A549 (cell line): ENCODE measurements around the gene TMEM179B. TPM values are rescaled to one million over a fixed set of nuclear protein-coding genes. Genes with fewer than 3 reads are reported as not detected.

Experiments
- ATAC-seq, 2 experiments: fragments of 200-7000 bp in 1 of 2; fragments of >200 bp in 1 of 2; cut with Nextera tagmentation in 1 of 2; cut with Tn5 transposase in 1 of 2; 3 replicates each; pipeline versions ENCODE4 v1.8.0 to v1.9.1; 2018 to 2020; ENCODE audit warnings: mild to moderate bottlenecking in 1 of 2, moderate library complexity in 1 of 2
- CTCF ChIA-PET: fragments of 300-600 bp; sonication (Branson Sonifier 250); formaldehyde crosslinking; extraction: SDS; loops from one replicate; lab custom pipeline; 2021; ENCODE audit warnings: antibody characterized with exemption, inconsistent platforms; lab: Yijun Ruan, JAX
- POLR2A ChIA-PET: fragments of 350-600 bp; formaldehyde crosslinking; extraction: SDS; loops from one replicate; lab custom pipeline; 2021; ENCODE audit warnings: antibody characterized with exemption, inconsistent platforms; lab: Yijun Ruan, JAX
- DNase-seq, 2 experiments: peaks; one replicate each; pipeline versions ENCODE4 v3.0.0 to v3.0.0-alpha.2; 2011 to 2016; ENCODE audit warnings: low read depth in 1 of 2, low spot score in 1 of 2
- FAIRE-seq: peaks from 2 replicates; lab custom pipeline; 2011; peaks lifted over from hg19 to GRCh38; lab: Jason Lieb, UNC
- H3K27ac ChIP-seq, 2 experiments: fragments of >200 bp; sonication (Bioruptor Twin); formaldehyde crosslinking; 3 replicates each; pipeline ENCODE4 v1.5.1; 2016 to 2017
- H3K4me1 ChIP-seq: fragments of >200 bp; sonication (Bioruptor Twin); formaldehyde crosslinking; 3 replicates; pipeline ENCODE4 v1.6.1; 2016
- H3K4me2 ChIP-seq: fragments of >200 bp; sonication (Bioruptor Twin); formaldehyde crosslinking; 3 replicates; pipeline ENCODE4 v1.6.1; 2016
- H3K4me3 ChIP-seq: fragments of >200 bp; sonication (Bioruptor Twin); formaldehyde crosslinking; 3 replicates; pipeline ENCODE4 v1.5.1; 2016
- H3K9me3 ChIP-seq: fragments of >200 bp; sonication (Bioruptor Twin); formaldehyde crosslinking; 3 replicates; pipeline ENCODE4 v1.6.1; 2016
- BHLHE40 ChIP-seq: IDR thresholded peaks from 2 replicates; pipeline ENCODE4 v1.6.1; 2012; ENCODE audit warnings: low read depth, low read length, inconsistent platforms
- CBX2 ChIP-seq: fragments of 200-600 bp; sonication (generic); IDR thresholded peaks from 2 replicates; pipeline ENCODE4 v1.6.1; 2016; ENCODE audit warnings: low read depth, mild to moderate bottlenecking, borderline replicate concordance
- CHD2 ChIP-seq: fragments of 150-350 bp; IDR thresholded peaks from 2 replicates; pipeline ENCODE4 v1.6.1; 2014; ENCODE audit warnings: low read length; ENCODE audit not compliant: partially characterized antibody
- CHD4 ChIP-seq: fragments of 200-600 bp; sonication (generic); IDR thresholded peaks from 2 replicates; pipeline ENCODE4 v1.6.1; 2016; ENCODE audit warnings: antibody characterized with exemption, mild to moderate bottlenecking, borderline replicate concordance
- E2F6 ChIP-seq: IDR thresholded peaks from 2 replicates; pipeline ENCODE4 v1.6.1; 2012; ENCODE audit warnings: low read depth, borderline replicate concordance
- EHF ChIP-seq: fragments of 250-450 bp; sonication (Bioruptor Pico); IDR thresholded peaks from 2 replicates; pipeline ENCODE4 v1.5.0; 2020; ENCODE audit warnings: mild to moderate bottlenecking
- GATA3 ChIP-seq: IDR thresholded peaks from 2 replicates; pipeline ENCODE4 v1.6.1; 2012; ENCODE audit warnings: borderline replicate concordance
- HDAC2 ChIP-seq: fragments of 200-600 bp; sonication (generic); IDR thresholded peaks from 2 replicates; pipeline ENCODE4 v1.6.1; 2016
- JUN ChIP-seq, 2 experiments: fragments of >200 bp; sonication (Bioruptor Twin); formaldehyde crosslinking; IDR thresholded peaks; 2 replicates in 1 of 2; 3 replicates in 1 of 2; pipeline ENCODE4 v1.6.1; 2016 to 2017
- KDM1A ChIP-seq: fragments of 200-600 bp; sonication (generic); IDR thresholded peaks from 2 replicates; pipeline ENCODE4 v1.6.1; 2016; ENCODE audit warnings: low read depth, mild to moderate bottlenecking
- MAZ ChIP-seq: fragments of 150-350 bp; IDR thresholded peaks from 2 replicates; pipeline ENCODE4 v1.6.1; 2014; ENCODE audit warnings: antibody characterized with exemption, low read depth, low read length, borderline replicate concordance
- NPAS2 ChIP-seq: fragments of 250-450 bp; sonication (Bioruptor Pico); IDR thresholded peaks from 2 replicates; pipeline ENCODE4 v1.8.0; 2022; ENCODE audit warnings: mild to moderate bottlenecking, moderate library complexity, borderline replicate concordance
- PHF8 ChIP-seq: fragments of 200-600 bp; sonication (generic); IDR thresholded peaks from 2 replicates; pipeline ENCODE4 v1.6.1; 2016; ENCODE audit warnings: low read depth, mild to moderate bottlenecking, antibody characterized with exemption, moderate library complexity, borderline replicate concordance
- POLR2A ChIP-seq: IDR thresholded peaks from 2 replicates; pipeline ENCODE4 v1.6.1; 2012; ENCODE audit warnings: mild to moderate bottlenecking, low read length
- RAD21 ChIP-seq, 2 experiments: fragments of >200 bp in 1 of 2; sonication (Bioruptor Twin) in 1 of 2; formaldehyde crosslinking in 1 of 2; IDR thresholded peaks in 1 of 2; conservative IDR thresholded peaks in 1 of 2; 2 replicates in 1 of 2; 3 replicates in 1 of 2; pipeline ENCODE4 v1.6.1; 2012 to 2018; ENCODE audit warnings: inconsistent platforms in 1 of 2
- RCOR1 ChIP-seq: fragments of 150-350 bp; IDR thresholded peaks from 2 replicates; pipeline ENCODE4 v1.6.1; 2014; ENCODE audit warnings: antibody characterized with exemption, low read length, low read depth
- RFX5 ChIP-seq: fragments of 450-650 bp; IDR thresholded peaks from 2 replicates; pipeline ENCODE4 v1.7.1; 2014; ENCODE audit warnings: antibody characterized with exemption, mild to moderate bottlenecking, moderate library complexity
- SMC3 ChIP-seq: fragments of >200 bp; sonication (Bioruptor Twin); formaldehyde crosslinking; IDR thresholded peaks from 3 replicates; pipeline ENCODE4 v1.6.1; 2018; ENCODE audit warnings: inconsistent platforms
- TP53 ChIP-seq: fragments of 250-450 bp; sonication (Bioruptor Pico); IDR thresholded peaks from 2 replicates; pipeline ENCODE4 v1.5.0; 2021; ENCODE audit warnings: mild to moderate bottlenecking, moderate library complexity
- USF2 ChIP-seq: fragments of 450-650 bp; IDR thresholded peaks from 2 replicates; pipeline ENCODE4 v1.6.1; 2014; ENCODE audit warnings: antibody characterized with exemption
- ZFP36 ChIP-seq: fragments of 450-650 bp; IDR thresholded peaks from 2 replicates; pipeline ENCODE4 v1.6.1; 2014; ENCODE audit warnings: borderline replicate concordance; ENCODE audit not compliant: partially characterized antibody
- ZSCAN20 ChIP-seq: fragments of 250-450 bp; sonication (Bioruptor Pico); IDR thresholded peaks from 2 replicates; pipeline ENCODE4 v1.8.0; 2022; ENCODE audit warnings: mild to moderate bottlenecking, moderate library complexity
- WGBS: methylation state at CpG from one replicate; pipeline ENCODE4 v1.1.6; 2017; ENCODE audit errors: missing lambda C conversion rate; 5-methylcytosine and 5-hydroxymethylcytosine counted together
- polyA plus RNA-seq, 4 experiments: library from polyadenylated mRNA; depleted of rRNA in 3 of 4; stranded (reverse); fragments of >200 nt; fragmentation: RNase III in 1 of 4; extraction: RNeasy Plus Mini Kit Qiagen cat#74134 plus additional on column Dnase treatment in 1 of 4; gene quantifications; 2 replicates in 3 of 4; 3 replicates in 1 of 4; pipeline ENCODE4 v1.2.3, GENCODE V29; 2011 to 2017
- TF ChIP-seq, protein P1 (sequence below): fragments of >200 bp; sonication (Bioruptor Twin); formaldehyde crosslinking; IDR thresholded peaks from 3 replicates; pipeline ENCODE4 v1.6.1; 2016
- TF ChIP-seq, protein P2 (sequence below): fragments of 200-600 bp; sonication (generic); IDR thresholded peaks from 2 replicates; pipeline ENCODE4 v1.6.1; 2016; ENCODE audit warnings: antibody characterized with exemption, mild to moderate bottlenecking, moderate library complexity
- TF ChIP-seq, protein P3 (sequence below): fragments of 150-350 bp; IDR thresholded peaks from 2 replicates; pipeline ENCODE4 v1.6.1; 2014; ENCODE audit warnings: low read depth, mild to moderate bottlenecking, low read length
- TF ChIP-seq, protein P4 (sequence below): IDR thresholded peaks from 2 replicates; pipeline ENCODE4 v1.6.1; 2012

The TMEM179B gene
- polyA plus RNA-seq, 2 of the 4 experiments (the other 2 are of a cell fraction) = 62.8 to 64.7 TPM

DNA sequence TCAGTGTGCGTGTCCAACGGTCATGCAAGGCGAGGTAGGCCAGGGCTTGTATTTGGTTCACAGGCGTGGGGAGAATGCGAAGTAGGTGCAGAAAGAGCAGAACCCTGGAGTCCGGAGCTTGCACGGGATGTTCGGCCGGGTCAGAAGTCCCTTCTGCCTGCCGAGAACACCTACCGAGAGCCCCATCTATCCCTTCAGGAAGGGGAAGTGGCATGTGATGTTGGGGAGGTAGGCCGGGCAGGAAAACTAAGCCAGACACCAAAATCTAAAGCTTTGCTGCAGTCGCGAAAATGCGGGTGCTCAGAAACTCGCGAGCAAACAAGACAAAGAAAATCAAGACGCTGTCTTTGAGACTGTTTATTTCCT lies 16.4 kb upstream of the TMEM179B start:
- DNase-seq (no peak), ATAC-seq (peak; percentile 14 to 25; a peak in 5 of 6 replicates), FAIRE-seq (no peak)
- H3K27ac ChIP-seq = peak overlapping the region; percentile 93 to 94
- ChIA-PET CTCF (interaction anchor here (0.6 to 13.8 kb wide), 7 partner anchors 10 to 241 kb away, joined by 3 to 211 read pairs (median 4); partner anchors contain the start of genes POLR2G and TMEM179B), POLR2A (interaction anchor here (0.5 to 6.8 kb wide), 12 partner anchors 9 to 179 kb away, joined by 3 to 63 read pairs (median 6); partner anchors contain the start of genes B3GAT3, C11orf98, CSKMT and HNRNPUL2)
- TF ChIP-seq TP53 (CRISPR knock-in tag) (peak; percentile 46; the same call in 1 of the 2 replicates), ZFP36 (no peak)
- H3K4me2 ChIP-seq = peak overlapping the region; percentile 75
- WGBS = 38% methylated on average over 18 of the region's 18 CpGs
- no peaks in the 10 kb centered on the region for H3K9me3 ChIP-seq
- peak overlapping the region; percentile 78 for H3K4me3 ChIP-seq
- H3K4me1 ChIP-seq = peaks cover 15% of the 10 kb centered on the region

DNA sequence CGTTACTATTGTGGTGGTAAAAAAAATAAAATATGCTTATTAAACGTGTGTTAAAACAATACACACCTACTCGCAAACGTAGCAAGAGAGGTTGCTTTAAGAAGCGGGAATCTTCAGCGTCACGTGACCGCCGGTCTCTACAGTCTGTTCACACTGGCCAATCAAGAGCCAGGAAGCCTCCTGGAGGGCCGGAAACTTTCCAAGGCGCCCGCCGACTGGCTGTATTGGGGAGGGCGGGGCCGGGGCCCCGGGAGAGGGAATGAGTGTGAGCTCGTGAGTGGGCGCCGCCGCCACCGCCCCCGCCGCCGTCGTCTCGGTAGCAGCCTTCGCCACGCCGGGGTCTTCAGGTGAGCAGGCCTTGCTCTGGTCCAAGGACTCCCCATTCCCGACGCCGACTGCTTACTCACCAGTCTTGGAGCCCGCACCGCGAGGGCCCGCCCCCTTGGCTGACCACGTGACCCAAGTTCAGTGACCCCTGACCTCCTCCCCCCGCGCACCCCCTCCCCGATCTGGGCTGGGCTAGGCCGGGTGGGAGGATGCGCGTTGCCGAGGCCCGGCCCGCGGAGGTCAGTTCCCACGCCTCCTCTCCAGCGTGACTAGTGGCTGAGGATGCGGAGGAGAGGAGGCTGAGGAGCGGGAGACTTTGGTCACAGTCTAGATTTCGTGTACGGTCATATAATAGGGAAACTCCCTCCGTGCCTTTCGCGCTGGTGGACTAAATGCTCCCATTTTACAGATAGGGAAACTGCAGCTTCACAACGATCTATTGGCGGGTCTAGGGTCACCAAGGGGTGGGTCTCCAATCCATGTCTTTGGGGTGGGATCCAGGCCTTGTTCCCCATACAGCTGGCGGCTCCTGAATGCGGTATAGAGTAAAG lies 15.8 kb upstream of the TMEM179B start, which contains the start of gene TAF6L:
TAF6L (plus strand) TSS at position 253 of the 878 bp plus-strand sequence. CDS start 4,388 bp downstream, outside the sequence.
- peak within 1 kb of the TSS; percentile 93 to 94 for H3K27ac ChIP-seq
- peak; percentile 96 to 97 for ATAC-seq
- peak within 1 kb of the TSS; percentile 78 for H3K4me3 ChIP-seq
- 2% methylated on average over 40 of the region's 60 CpGs for WGBS
- FAIRE-seq = no peak
- peaks cover 15% of the 10 kb centered on the region for H3K4me1 ChIP-seq
- ChIA-PET POLR2A (interaction anchor here (0.5 to 6.8 kb wide), 12 partner anchors 9 to 180 kb away, joined by 3 to 63 read pairs (median 6); partner anchors contain the start of genes B3GAT3, C11orf98, CSKMT and HNRNPUL2), CTCF (interaction anchor here (0.7 to 13.8 kb wide), 6 partner anchors 10 to 159 kb away, joined by 3 to 211 read pairs (median 4); partner anchors contain the start of genes POLR2G and TMEM179B)
- peak; percentile 97 to 98 for DNase-seq
- peak within 1 kb of the TSS; percentile 75 for H3K4me2 ChIP-seq
- no peaks in the 10 kb centered on the region for H3K9me3 ChIP-seq
- TF ChIP-seq TP53 (CRISPR knock-in tag) (peak; percentile 3; the same call in 1 of the 2 replicates), CBX2 (no peak), E2F6 (peak; percentile 61; the same call in 1 of the 2 replicates), GATA3 (peak; percentile 16), BHLHE40 (no peak), HDAC2 (peak; percentile 87), ZSCAN20 (no peak), RAD21 (conservative IDR thresholded peaks at IDR 0.05 in 1 of 2, IDR thresholded peaks at IDR 0.05 in 1 of 2) (no peak), SMC3 (no peak), NPAS2 (CRISPR knock-in tag) (no peak), POLR2A (peak; percentile 55), USF2 (peak; percentile 96), RFX5 (no peak), CHD2 (peak; percentile 42), PHF8 (0 out of 2 replicates have a peak, but pooled peaks have one; percentile 48), EHF (CRISPR knock-in tag) (no peak), MAZ (peak; percentile 94), RCOR1 (0 out of 2 replicates have a peak, but pooled peaks have one; percentile 78), KDM1A (peak; percentile 96), CHD4 (0 out of 2 replicates have a peak, but pooled peaks have one; percentile 31), JUN (IDR thresholded peaks at IDR 0.05) (peak; percentile 52 to 76; a peak in 4 of 5 replicates)
- TF ChIP-seq, protein P1, sequence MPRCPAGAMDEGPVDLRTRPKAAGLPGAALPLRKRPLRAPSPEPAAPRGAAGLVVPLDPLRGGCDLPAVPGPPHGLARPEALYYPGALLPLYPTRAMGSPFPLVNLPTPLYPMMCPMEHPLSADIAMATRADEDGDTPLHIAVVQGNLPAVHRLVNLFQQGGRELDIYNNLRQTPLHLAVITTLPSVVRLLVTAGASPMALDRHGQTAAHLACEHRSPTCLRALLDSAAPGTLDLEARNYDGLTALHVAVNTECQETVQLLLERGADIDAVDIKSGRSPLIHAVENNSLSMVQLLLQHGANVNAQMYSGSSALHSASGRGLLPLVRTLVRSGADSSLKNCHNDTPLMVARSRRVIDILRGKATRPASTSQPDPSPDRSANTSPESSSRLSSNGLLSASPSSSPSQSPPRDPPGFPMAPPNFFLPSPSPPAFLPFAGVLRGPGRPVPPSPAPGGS = 0 out of 3 replicates have a peak, but pooled peaks have one; percentile 50
- TF ChIP-seq, protein P2, sequence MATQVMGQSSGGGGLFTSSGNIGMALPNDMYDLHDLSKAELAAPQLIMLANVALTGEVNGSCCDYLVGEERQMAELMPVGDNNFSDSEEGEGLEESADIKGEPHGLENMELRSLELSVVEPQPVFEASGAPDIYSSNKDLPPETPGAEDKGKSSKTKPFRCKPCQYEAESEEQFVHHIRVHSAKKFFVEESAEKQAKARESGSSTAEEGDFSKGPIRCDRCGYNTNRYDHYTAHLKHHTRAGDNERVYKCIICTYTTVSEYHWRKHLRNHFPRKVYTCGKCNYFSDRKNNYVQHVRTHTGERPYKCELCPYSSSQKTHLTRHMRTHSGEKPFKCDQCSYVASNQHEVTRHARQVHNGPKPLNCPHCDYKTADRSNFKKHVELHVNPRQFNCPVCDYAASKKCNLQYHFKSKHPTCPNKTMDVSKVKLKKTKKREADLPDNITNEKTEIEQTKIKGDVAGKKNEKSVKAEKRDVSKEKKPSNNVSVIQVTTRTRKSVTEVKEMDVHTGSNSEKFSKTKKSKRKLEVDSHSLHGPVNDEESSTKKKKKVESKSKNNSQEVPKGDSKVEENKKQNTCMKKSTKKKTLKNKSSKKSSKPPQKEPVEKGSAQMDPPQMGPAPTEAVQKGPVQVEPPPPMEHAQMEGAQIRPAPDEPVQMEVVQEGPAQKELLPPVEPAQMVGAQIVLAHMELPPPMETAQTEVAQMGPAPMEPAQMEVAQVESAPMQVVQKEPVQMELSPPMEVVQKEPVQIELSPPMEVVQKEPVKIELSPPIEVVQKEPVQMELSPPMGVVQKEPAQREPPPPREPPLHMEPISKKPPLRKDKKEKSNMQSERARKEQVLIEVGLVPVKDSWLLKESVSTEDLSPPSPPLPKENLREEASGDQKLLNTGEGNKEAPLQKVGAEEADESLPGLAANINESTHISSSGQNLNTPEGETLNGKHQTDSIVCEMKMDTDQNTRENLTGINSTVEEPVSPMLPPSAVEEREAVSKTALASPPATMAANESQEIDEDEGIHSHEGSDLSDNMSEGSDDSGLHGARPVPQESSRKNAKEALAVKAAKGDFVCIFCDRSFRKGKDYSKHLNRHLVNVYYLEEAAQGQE = no peak
- TF ChIP-seq, protein P3, sequence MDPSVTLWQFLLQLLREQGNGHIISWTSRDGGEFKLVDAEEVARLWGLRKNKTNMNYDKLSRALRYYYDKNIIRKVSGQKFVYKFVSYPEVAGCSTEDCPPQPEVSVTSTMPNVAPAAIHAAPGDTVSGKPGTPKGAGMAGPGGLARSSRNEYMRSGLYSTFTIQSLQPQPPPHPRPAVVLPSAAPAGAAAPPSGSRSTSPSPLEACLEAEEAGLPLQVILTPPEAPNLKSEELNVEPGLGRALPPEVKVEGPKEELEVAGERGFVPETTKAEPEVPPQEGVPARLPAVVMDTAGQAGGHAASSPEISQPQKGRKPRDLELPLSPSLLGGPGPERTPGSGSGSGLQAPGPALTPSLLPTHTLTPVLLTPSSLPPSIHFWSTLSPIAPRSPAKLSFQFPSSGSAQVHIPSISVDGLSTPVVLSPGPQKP = no peak
- TF ChIP-seq, protein P4, sequence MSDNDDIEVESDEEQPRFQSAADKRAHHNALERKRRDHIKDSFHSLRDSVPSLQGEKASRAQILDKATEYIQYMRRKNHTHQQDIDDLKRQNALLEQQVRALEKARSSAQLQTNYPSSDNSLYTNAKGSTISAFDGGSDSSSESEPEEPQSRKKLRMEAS = peak; percentile 79
